Measurements from ENCODE around the gene TIMM10B. TPM values are rescaled to one million over a fixed set of nuclear protein-coding genes. Genes with fewer than 3 reads are reported as not detected.

TIMM10B gene
- total and polyA plus RNA-seq, 2 experiments from 2014 or later = 33.7 to 46.2 TPM

DNA sequence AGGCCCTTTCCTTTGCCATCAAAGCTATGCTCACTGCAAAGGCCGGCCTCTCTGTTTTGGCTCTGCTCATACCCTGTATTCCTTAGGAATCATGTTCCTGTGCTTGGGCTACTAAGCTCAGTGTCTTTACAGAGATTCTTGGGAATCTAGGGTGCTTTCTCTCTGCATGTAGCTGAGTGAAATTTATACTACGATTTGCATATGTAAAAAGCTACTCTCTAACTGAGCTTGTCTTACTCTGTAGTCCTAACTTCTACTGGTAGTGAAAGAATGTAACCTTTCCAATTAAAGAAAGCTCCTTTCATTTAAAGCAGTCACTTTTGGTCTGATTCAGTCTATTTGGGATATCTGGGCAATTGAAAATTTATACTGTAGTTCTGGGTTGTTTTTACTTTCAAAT lies 48.0 kb downstream of the TIMM10B start:
- TF ChIP-seq, protein P1, sequence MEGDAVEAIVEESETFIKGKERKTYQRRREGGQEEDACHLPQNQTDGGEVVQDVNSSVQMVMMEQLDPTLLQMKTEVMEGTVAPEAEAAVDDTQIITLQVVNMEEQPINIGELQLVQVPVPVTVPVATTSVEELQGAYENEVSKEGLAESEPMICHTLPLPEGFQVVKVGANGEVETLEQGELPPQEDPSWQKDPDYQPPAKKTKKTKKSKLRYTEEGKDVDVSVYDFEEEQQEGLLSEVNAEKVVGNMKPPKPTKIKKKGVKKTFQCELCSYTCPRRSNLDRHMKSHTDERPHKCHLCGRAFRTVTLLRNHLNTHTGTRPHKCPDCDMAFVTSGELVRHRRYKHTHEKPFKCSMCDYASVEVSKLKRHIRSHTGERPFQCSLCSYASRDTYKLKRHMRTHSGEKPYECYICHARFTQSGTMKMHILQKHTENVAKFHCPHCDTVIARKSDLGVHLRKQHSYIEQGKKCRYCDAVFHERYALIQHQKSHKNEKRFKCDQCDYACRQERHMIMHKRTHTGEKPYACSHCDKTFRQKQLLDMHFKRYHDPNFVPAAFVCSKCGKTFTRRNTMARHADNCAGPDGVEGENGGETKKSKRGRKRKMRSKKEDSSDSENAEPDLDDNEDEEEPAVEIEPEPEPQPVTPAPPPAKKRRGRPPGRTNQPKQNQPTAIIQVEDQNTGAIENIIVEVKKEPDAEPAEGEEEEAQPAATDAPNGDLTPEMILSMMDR (IDR thresholded peaks at IDR 0.05; ENCODE audit: low read depth, low read length) = no peak
- H3K36me3 ChIP-seq = peaks cover 7% of the 10 kb centered on the region
- no peak for DNase-seq (ENCODE audit: low read depth in 1 of 2, low spot score in 1 of 2)

GRCh38 chr11:6530848-6531247 lies 49.5 kb downstream of the TIMM10B start:
- no peak for DNase-seq (ENCODE audit: low read depth in 1 of 2, low spot score in 1 of 2)
- H3K27me3 ChIP-seq = no peaks in the 10 kb centered on the region
- no peak overlapping the region for H3K27ac ChIP-seq
- H3K4me1 ChIP-seq (ENCODE audit: low read depth) = no peaks in the 10 kb centered on the region
- H3K36me3 ChIP-seq = peaks cover 13% of the 10 kb centered on the region
- H3K4me3 ChIP-seq = no peak overlapping the region
- TF ChIP-seq, protein P1 (IDR thresholded peaks at IDR 0.05; ENCODE audit: low read depth, low read length) = no peak
- H3K9me3 ChIP-seq (ENCODE audit: low read depth) = no peaks in the 10 kb centered on the region

More for the DNA sequence above, 48.0 kb downstream of the TIMM10B start:
- Histone ChIP-seq H3K4me1 (ENCODE audit: low read depth) (no peaks in the 10 kb centered on the region), H3K27me3 (no peaks in the 10 kb centered on the region), H3K27ac (no peak overlapping the region), H3K4me3 (no peak overlapping the region), H3K9me3 (ENCODE audit: low read depth) (no peaks in the 10 kb centered on the region)

GRCh38 chr11:6531267-6531752 lies 50.0 kb downstream of the TIMM10B start:
- TF ChIP-seq, protein P1 (IDR thresholded peaks at IDR 0.05; ENCODE audit: low read depth, low read length) = peak; percentile 84
- H3K4me3 ChIP-seq = no peak overlapping the region
- no peaks in the 10 kb centered on the region for H3K27me3 ChIP-seq
- no peaks in the 10 kb centered on the region for H3K9me3 ChIP-seq (ENCODE audit: low read depth)
- DNase-seq (ENCODE audit: low read depth in 1 of 2, low spot score in 1 of 2) = peak; percentile 40 to 64
- H3K4me1 ChIP-seq (ENCODE audit: low read depth) = no peaks in the 10 kb centered on the region
- H3K27ac ChIP-seq = no peak overlapping the region
- peaks cover 13% of the 10 kb centered on the region for H3K36me3 ChIP-seq

Other genes starting within 250 kb of the TIMM10B start
- gene FHIP1B, start 246.9 kb upstream of the TIMM10B start, total RNA-seq = 27.5 and 46.8 TPM in 2 replicates
- 32.2 and 35.9 TPM in 2 replicates for gene FHIP1B, start 246.9 kb upstream of the TIMM10B start, polyA plus RNA-seq
- gene CNGA4, start 242.4 kb upstream of the TIMM10B start, total RNA-seq = 0.32 and 0.83 TPM in 2 replicates
- gene CNGA4, start 242.4 kb upstream of the TIMM10B start, polyA plus RNA-seq = 0.39 TPM in 1 of 2 replicates, not detected in the other
- 4.9 and 5.2 TPM in 2 replicates for gene CCKBR, start 221.7 kb upstream of the TIMM10B start, total RNA-seq
- 4.4 and 5.4 TPM in 2 replicates for gene CCKBR, start 221.7 kb upstream of the TIMM10B start, polyA plus RNA-seq
- 54.5 and 71.8 TPM in 2 replicates for gene CAVIN3, start 161.0 kb upstream of the TIMM10B start, total RNA-seq
- gene CAVIN3, start 161.0 kb upstream of the TIMM10B start, polyA plus RNA-seq = 57.4 and 76.1 TPM in 2 replicates
- 44.8 and 52.1 TPM in 2 replicates for gene SMPD1, start 91.0 kb upstream of the TIMM10B start, total RNA-seq
- 29.2 and 43.8 TPM in 2 replicates for gene SMPD1, start 91.0 kb upstream of the TIMM10B start, polyA plus RNA-seq
- gene APBB1, start 62.4 kb upstream of the TIMM10B start, total RNA-seq = 159 and 188 TPM in 2 replicates
- gene APBB1, start 62.4 kb upstream of the TIMM10B start, polyA plus RNA-seq = 193 and 201 TPM in 2 replicates
- gene HPX, start 40.5 kb upstream of the TIMM10B start, total RNA-seq = 0.95 TPM in 1 of 2 replicates, not detected in the other
- gene HPX, start 40.5 kb upstream of the TIMM10B start, polyA plus RNA-seq = 0.73 and 2.3 TPM in 2 replicates
- gene TRIM3, start 7.6 kb upstream of the TIMM10B start, total RNA-seq = 25.3 and 27.5 TPM in 2 replicates
- gene TRIM3, start 7.6 kb upstream of the TIMM10B start, polyA plus RNA-seq = 21.5 and 21.9 TPM in 2 replicates
- 52.7 and 56.7 TPM in 2 replicates for gene ARFIP2, start 170 bp upstream of the TIMM10B start, total RNA-seq
- 60.1 and 68.9 TPM in 2 replicates for gene ARFIP2, start 170 bp upstream of the TIMM10B start, polyA plus RNA-seq
- gene DNHD1, start 15.8 kb downstream of the TIMM10B start, total RNA-seq = 9.2 and 24.5 TPM in 2 replicates
- 8.8 and 10.5 TPM in 2 replicates for gene DNHD1, start 15.8 kb downstream of the TIMM10B start, polyA plus RNA-seq
- 20.7 and 27.3 TPM in 2 replicates for gene RRP8, start 122.1 kb downstream of the TIMM10B start, total RNA-seq
- gene RRP8, start 122.1 kb downstream of the TIMM10B start, polyA plus RNA-seq = 32.6 and 46.0 TPM in 2 replicates
- gene ILK, start 122.3 kb downstream of the TIMM10B start, total RNA-seq = 221 and 259 TPM in 2 replicates
- gene ILK, start 122.3 kb downstream of the TIMM10B start, polyA plus RNA-seq = 270 and 316 TPM in 2 replicates
- 72.6 and 113 TPM in 2 replicates for gene TAF10, start 130.7 kb downstream of the TIMM10B start, total RNA-seq
- gene TAF10, start 130.7 kb downstream of the TIMM10B start, polyA plus RNA-seq = 277 and 316 TPM in 2 replicates
- gene TPP1, start 137.9 kb downstream of the TIMM10B start, total RNA-seq = 13.2 and 27.8 TPM in 2 replicates
- gene TPP1, start 137.9 kb downstream of the TIMM10B start, polyA plus RNA-seq = 28.0 and 36.8 TPM in 2 replicates
- gene DCHS1, start 174.3 kb downstream of the TIMM10B start, total RNA-seq = 45.8 and 60.2 TPM in 2 replicates
- 16.0 and 19.8 TPM in 2 replicates for gene DCHS1, start 174.3 kb downstream of the TIMM10B start, polyA plus RNA-seq
- gene MRPL17, start 201.8 kb downstream of the TIMM10B start, total RNA-seq = 52.1 and 100 TPM in 2 replicates
- 62.1 and 108 TPM in 2 replicates for gene MRPL17, start 201.8 kb downstream of the TIMM10B start, polyA plus RNA-seq